Measurements from ENCODE around the gene PRDX1. TPM values are rescaled to one million over a fixed set of nuclear protein-coding genes. Genes with fewer than 3 reads are reported as not detected.
A peak's percentile ranks its signal among the peaks of the same experiment; 100 is the strongest.
"Not testable (repeated sequence)": the region's sequence is repeated elsewhere in the genome, so short reads cannot be mapped to it uniquely, and the experiment has no call there.

Gene PRDX1
- total RNA-seq, 1 donor from 2014 or later, result 150 TPM

GRCh38 chr1:45503462-45504360 lies 18.0 kb downstream of the PRDX1 start:
- no peak for DNase-seq

GRCh38 chr1:45501505-45501859 lies 20.2 kb downstream of the PRDX1 start:
- DNase-seq, result no peak

GRCh38 chr1:45499415-45499769 lies 22.3 kb downstream of the PRDX1 start:
- DNase-seq, result no peak

- DNase-seq, result no peak
Measured at GRCh38 chr1:45498279-45498678, 23.4 kb downstream of the PRDX1 start.

GRCh38 chr1:45493116-45493697 lies 28.5 kb downstream of the PRDX1 start:
- DNase-seq, result peak; percentile 74

- DNase-seq, result no peak
Measured at GRCh38 chr1:45492691-45493090, 29.0 kb downstream of the PRDX1 start.

- DNase-seq, result no peak
Measured at GRCh38 chr1:45491487-45492260, 30.0 kb downstream of the PRDX1 start.

GRCh38 chr1:45490626-45491486 lies 30.8 kb downstream of the PRDX1 start, which contains the start of gene TESK2:
TESK2 (minus strand) TSS chr1:45491163; CDS start chr1:45457785, 33,378 bp downstream.
- peak; percentile 99 for DNase-seq

GRCh38 chr1:45490121-45490625 lies 31.5 kb downstream of the PRDX1 start:
- peak; percentile 28 for DNase-seq

GRCh38 chr1:45489379-45489778 lies 32.3 kb downstream of the PRDX1 start:
- not testable (repeated sequence) for DNase-seq

- DNase-seq, result no peak
Measured at GRCh38 chr1:45488666-45489377, 32.9 kb downstream of the PRDX1 start.

- DNase-seq, result no peak
Measured at GRCh38 chr1:45485949-45486348, 35.7 kb downstream of the PRDX1 start.

- DNase-seq, result no peak
Measured at GRCh38 chr1:45479039-45479748, 42.5 kb downstream of the PRDX1 start.

- no peak for DNase-seq
Measured at GRCh38 chr1:45478121-45478814, 43.4 kb downstream of the PRDX1 start.

- DNase-seq, result no peak
Measured at GRCh38 chr1:45477646-45478045, 44.0 kb downstream of the PRDX1 start.

- DNase-seq, result not testable (repeated sequence)
Measured at GRCh38 chr1:45474194-45474593, 47.5 kb downstream of the PRDX1 start.

GRCh38 chr1:45473302-45473701 lies 48.4 kb downstream of the PRDX1 start:
- no peak for DNase-seq

- no peak for DNase-seq
Measured at GRCh38 chr1:45470306-45470798, 51.3 kb downstream of the PRDX1 start.

- DNase-seq, result not testable (repeated sequence)
Measured at GRCh38 chr1:45467353-45467752, 54.3 kb downstream of the PRDX1 start.

GRCh38 chr1:45465277-45465676 lies 56.4 kb downstream of the PRDX1 start:
- no peak for DNase-seq

Measured in tongue (tissue), 2 donors.